GM04503 (cell line): ENCODE data around the gene ERH.
"Not testable (repeated sequence)": the region's sequence is repeated elsewhere in the genome, so short reads cannot be mapped to it uniquely, and the experiment has no call there.

ENCODE experiments used
- DNase-seq: peaks from one replicate; pipeline ENCODE4 v3.0.0-alpha.2; 2012; ENCODE audit warnings: low read depth

The ERH gene

GRCh38 chr14:69395929-69396328 is 2.2 kb downstream of the ERH start:
- DNase-seq = no peak

DNA sequence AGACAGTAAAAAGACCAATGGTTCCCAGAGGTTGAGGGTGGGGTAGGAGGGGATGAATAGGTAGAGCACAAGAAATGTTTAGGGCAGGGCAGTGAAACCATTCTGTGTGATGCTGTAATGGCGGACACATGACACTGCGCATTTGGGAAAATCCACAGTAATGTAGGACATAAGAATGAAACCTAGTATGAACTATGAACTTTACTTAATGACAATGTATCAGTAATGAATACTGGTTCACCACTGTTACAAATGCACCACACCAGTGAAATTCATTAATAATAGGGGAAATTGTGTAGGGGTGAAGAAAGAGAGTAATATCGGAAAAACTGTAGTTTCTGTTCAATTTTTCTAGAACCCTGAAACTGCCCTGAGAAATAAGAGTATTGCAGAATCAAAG is 5.6 kb downstream of the ERH start:
- DNase-seq = no peak

- DNase-seq = not testable (repeated sequence)
Measured at GRCh38 chr14:69391400-69391799, 6.7 kb downstream of the ERH start.

- DNase-seq = no peak
Measured at GRCh38 chr14:69387311-69387710, 10.8 kb downstream of the ERH start.

GRCh38 chr14:69378274-69378673 is 19.8 kb downstream of the ERH start:
- DNase-seq = no peak

- DNase-seq = peak; percentile 39
Measured at GRCh38 chr14:69376439-69376838, 21.7 kb downstream of the ERH start.

DNA sequence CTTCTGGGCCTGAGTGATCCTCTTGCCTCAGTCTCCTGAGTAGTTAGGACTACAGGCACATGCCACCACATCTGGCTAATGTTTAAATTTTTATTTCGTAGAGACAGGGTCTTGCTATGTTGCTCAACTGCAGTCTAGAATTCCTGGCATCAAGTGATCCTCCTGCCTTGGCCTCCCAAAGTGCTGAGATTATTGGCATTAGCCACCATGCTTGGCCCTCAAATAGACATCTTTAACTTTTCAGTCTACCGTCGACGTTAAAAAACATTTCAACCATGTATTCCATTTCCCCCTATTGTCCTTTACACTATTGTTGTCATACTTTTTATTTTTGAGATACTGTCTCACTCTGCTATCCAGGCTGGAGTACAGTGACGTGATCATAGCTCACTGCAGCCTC is 22.4 kb downstream of the ERH start:
- no peak for DNase-seq

DNA sequence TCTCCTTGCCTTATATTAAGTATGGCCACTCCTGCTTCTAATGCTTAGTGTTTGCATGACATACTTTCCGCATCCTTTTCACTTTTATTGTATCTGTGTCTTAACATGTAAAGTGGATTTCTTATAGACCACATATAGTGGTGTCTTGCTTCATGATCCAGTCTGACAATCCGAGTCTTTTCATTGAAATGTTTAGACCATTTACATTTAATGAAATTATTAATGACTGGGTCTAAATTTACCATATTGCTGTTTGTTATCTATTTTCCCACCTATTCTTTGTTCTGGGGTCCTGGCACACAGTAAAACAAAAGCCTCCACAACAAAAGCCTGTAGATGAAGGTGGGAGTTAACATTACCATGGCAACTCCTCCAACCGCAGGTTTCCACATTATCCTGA is 22.9 kb downstream of the ERH start:
- no peak for DNase-seq

GRCh38 chr14:69374235-69374634 is 23.9 kb downstream of the ERH start:
- no peak for DNase-seq

DNA sequence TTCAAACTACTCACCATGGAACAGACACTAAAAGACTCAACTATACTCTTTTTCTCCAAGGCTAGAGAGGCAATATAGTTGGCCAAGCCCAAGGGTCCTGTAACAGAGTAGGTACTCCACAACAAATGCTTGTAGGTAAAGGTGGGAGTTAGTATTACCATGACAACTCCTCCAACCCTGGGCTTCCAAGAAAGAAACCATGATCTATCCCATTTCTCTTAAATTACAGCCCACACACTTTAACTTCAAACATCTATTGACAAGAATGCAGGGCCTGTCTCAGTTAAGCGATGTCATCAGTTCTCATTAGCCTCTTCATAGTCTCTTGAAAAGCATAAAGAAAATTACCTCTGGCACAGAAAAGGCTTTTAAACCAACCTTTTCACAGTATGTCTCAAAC is 25.0 kb downstream of the ERH start:
- DNase-seq = no peak

DNA sequence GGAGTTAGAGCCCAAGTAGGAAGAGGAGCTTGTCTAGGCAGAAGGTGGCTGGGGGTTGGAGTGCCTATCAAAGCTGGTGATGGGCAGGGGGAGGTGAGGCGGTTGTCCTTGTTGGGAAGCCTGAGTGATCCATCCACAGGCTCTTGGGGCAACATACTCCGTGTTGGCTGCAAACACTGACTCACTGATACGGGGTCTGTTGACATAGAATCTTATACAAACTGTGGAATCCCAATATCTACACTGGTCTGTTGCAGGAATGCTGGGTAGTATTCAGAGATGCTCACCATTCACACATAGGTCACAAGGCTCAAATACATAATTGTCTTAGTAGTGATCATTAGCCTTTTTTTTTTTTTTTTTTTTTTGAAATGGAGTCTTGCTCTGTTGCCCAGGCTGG is 26.0 kb downstream of the ERH start:
- DNase-seq = no peak

DNA sequence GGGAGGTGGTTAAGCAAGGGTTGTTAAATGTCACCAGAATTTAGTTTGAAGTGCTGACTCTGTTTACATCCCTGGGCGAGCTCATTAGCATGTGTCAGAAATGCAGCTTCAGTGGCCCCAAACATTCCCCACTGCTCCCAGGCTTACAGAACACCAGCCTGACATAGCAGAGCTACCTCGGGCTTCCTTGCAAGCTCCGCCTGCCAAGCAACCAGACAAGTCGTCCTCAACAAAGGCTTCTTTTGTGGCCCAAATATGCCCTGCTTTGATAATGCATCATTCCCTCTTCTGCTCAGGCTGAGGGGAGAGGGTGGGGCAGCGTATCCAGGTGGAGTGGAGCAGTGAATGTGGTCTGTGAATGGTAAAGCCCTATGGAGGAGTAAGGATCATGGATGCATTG is 28.0 kb downstream of the ERH start:
- no peak for DNase-seq

DNA sequence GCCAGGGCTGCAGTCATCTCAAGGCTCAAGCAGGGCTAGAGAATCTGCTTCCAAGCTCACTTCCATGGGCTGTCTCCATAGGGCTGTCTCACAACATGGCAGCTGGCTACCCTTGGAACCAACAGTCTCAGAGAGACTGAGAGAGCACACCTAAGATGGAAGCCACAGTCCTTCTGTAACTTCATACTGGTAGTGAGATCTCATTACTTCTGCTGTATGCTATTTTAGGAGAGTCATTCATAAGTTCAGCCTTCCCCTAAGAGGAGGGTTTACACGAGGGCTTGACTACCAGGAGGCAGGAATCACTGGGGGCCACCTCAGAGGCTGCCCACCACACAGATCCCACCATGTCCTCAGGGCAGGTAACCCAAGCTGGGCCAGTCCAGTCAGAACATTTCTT is 29.7 kb downstream of the ERH start:
- no peak for DNase-seq

DNA sequence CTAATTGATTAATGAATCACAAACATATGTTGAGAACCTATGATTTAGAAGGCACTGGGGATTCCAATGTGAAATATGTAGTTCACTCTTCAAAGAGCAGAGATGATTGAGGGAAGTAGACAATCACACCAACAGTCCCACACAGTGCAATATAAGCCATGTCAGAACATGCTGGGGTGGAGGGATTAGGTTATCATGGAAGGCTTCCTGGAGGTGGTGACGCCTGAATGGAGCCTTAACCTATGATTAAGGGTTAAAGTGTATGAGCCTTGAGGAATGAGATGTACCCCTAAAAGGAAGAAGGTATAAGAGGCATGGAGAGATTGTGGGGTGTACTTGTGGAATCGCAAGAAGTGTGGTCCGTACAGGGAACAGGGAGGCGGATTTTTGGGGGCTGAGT is 31.3 kb downstream of the ERH start:
- no peak for DNase-seq

GRCh38 chr14:69366069-69366468 is 32.0 kb downstream of the ERH start:
- DNase-seq = no peak

GRCh38 chr14:69364378-69364777 is 33.7 kb downstream of the ERH start:
- no peak for DNase-seq

GRCh38 chr14:69363964-69364363 is 34.1 kb downstream of the ERH start:
- no peak for DNase-seq

- peak; percentile 6 for DNase-seq
Measured at GRCh38 chr14:69363055-69363454, 35.0 kb downstream of the ERH start.

- DNase-seq = no peak
Measured at GRCh38 chr14:69360438-69361108, 37.5 kb downstream of the ERH start.

- DNase-seq = no peak
Measured at GRCh38 chr14:69358966-69359365, 39.1 kb downstream of the ERH start.

DNA sequence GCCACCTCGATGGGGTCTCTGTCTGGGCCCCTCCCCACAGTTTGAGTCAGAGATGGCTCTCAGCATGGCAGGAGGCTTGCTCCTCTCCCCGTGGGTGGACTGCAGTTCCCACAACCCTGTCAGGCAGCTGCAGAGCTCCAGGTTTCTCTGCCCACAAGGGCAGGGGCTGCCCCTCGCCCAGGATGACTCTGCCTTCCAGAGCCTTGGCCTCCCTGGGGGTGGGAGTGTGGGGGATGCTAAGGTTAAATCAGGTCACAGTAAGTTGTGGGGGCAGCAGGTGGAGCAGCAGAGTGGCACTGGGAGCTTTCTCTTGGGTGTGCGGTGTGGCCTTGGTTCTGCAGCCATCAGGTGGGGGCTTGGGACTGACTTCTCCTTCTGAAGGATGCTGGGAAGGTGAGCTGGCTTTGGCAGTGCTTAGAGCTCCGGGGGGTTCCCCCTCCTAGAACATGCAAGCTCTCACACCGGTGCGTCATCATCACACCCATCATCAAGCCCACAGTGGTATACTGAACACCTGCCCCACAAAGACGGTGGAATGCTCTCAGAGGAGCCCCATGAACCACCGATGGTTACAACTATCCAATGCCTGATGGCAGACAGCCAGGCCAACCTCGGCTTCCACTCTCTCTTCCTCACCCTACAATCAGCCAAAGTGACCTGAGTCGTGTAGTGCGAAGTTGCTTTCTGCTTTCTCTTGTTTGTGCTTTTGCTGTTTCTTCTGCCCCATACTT is 39.7 kb downstream of the ERH start:
- DNase-seq = no peak

GRCh38 chr14:69357544-69358200 is 40.4 kb downstream of the ERH start:
- no peak for DNase-seq

GRCh38 chr14:69356903-69357543 is 41.1 kb downstream of the ERH start:
- no peak for DNase-seq
